PC-9 (cell line): ENCODE data around the gene DDX56.

Experiments
- EZH2 ChIP-seq: fragments of 200-600 bp; sonication (generic); IDR thresholded peaks from 2 replicates; pipeline ENCODE4 v1.8.0; 2017; ENCODE audit warnings: antibody characterized with exemption, low read depth
- TF ChIP-seq, protein P1 (sequence below): fragments of 200-600 bp; sonication (generic); conservative IDR thresholded peaks from 2 replicates; pipeline ENCODE4 v1.6.1; 2017; ENCODE audit warnings: mixed run types, antibody characterized with exemption, mild to moderate bottlenecking, moderate library complexity

DNA sequence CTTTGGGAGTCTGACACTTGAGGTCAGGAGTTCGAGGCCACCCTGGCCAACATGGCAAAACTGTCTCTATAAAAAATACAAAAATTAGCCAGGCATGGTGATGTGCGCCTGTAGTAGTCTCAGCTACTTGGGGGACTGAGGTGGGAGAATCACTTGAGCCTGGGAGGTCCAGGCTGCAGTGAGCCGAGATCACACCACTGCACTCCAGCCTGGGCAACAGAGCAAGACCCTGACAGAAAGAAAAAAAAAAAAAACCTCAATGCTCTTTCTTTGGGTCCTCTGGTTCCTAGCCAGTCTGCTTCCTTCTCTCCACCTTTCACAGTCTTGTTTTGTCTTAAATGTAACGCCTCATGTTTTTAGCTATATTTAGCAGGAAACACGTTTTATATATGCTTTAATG lies 42.1 kb upstream of the DDX56 start:
- TF ChIP-seq, protein P1, sequence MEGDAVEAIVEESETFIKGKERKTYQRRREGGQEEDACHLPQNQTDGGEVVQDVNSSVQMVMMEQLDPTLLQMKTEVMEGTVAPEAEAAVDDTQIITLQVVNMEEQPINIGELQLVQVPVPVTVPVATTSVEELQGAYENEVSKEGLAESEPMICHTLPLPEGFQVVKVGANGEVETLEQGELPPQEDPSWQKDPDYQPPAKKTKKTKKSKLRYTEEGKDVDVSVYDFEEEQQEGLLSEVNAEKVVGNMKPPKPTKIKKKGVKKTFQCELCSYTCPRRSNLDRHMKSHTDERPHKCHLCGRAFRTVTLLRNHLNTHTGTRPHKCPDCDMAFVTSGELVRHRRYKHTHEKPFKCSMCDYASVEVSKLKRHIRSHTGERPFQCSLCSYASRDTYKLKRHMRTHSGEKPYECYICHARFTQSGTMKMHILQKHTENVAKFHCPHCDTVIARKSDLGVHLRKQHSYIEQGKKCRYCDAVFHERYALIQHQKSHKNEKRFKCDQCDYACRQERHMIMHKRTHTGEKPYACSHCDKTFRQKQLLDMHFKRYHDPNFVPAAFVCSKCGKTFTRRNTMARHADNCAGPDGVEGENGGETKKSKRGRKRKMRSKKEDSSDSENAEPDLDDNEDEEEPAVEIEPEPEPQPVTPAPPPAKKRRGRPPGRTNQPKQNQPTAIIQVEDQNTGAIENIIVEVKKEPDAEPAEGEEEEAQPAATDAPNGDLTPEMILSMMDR, result no peak
- TF ChIP-seq EZH2, result no peak
